ACC112 (cell line): ENCODE data around the gene POMT1.
A peak's percentile ranks its signal among the peaks of the same experiment; 100 is the strongest.
"Not testable (repeated sequence)": the region's sequence is repeated elsewhere in the genome, so short reads cannot be mapped to it uniquely, and the experiment has no call there.

Source experiments
- H2AFZ ChIP-seq: fragments of 200-600 bp; sonication (generic); one replicate; pipeline ENCODE4 v1.6.0; 2017; ENCODE audit warnings: antibody characterized with exemption, low read length; ENCODE audit not compliant: unreplicated experiment
- H3K27ac ChIP-seq: fragments of 200-600 bp; sonication (generic); 2 replicates; pipeline ENCODE4 v1.5.1; 2014; ENCODE audit warnings: low read depth, mild to moderate bottlenecking, antibody characterized with exemption, low read length, moderate library complexity
- H3K27me3 ChIP-seq: fragments of 200-600 bp; sonication (generic); 2 replicates; pipeline ENCODE4 v1.6.1; 2014; ENCODE audit warnings: mild to moderate bottlenecking, antibody characterized with exemption, low read length, moderate library complexity, mixed read lengths; ENCODE audit not compliant: insufficient read depth
- H3K36me3 ChIP-seq: fragments of 200-600 bp; sonication (generic); 2 replicates; pipeline ENCODE4 v1.6.1; 2016; ENCODE audit warnings: mild to moderate bottlenecking, antibody characterized with exemption, low read length, moderate library complexity, mixed read lengths; ENCODE audit not compliant: insufficient read depth
- H3K4me1 ChIP-seq: fragments of 200-600 bp; sonication (generic); one replicate; pipeline ENCODE4 v1.6.1; 2016; ENCODE audit warnings: low read length, mixed read lengths; ENCODE audit not compliant: insufficient read depth, unreplicated experiment, control insufficient read depth
- H3K4me3 ChIP-seq: fragments of 200-600 bp; sonication (generic); 2 replicates; pipeline ENCODE4 v1.5.1; 2014; ENCODE audit warnings: mild to moderate bottlenecking, low read depth, low read length
- H3K79me2 ChIP-seq: fragments of 200-600 bp; sonication (generic); one replicate; pipeline ENCODE4 v1.6.0; 2016; ENCODE audit warnings: low read length; ENCODE audit not compliant: control insufficient read depth, unreplicated experiment, insufficient read depth

Gene POMT1

DNA sequence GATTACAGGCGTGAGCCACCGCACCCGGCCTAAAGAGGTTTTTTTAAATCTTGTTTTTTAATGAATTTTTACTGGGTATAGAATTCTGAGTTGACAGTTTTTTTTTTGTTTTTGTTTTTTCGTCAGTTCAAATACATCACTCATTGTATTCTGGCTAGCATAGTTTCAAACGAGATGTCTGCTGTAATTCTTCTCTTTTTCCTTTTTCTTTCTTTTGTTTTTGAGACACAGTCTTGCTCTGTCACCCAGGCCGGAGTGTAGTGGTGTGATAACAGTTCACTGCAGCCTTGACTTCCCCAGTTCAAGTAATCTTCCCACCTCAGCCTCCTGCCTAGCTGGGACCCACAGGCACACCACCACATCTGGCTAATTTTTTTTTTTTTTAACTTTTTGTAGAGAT, 40.4 kb downstream of the POMT1 start:
- no peak overlapping the region for H2AFZ ChIP-seq
- H3K27ac ChIP-seq = no peak overlapping the region
- no peaks in the 10 kb centered on the region for H3K79me2 ChIP-seq
- no peak overlapping the region for H3K4me3 ChIP-seq
- no peaks in the 10 kb centered on the region for H3K36me3 ChIP-seq
- H3K4me1 ChIP-seq = no peaks in the 10 kb centered on the region
- H3K27me3 ChIP-seq = peaks cover 37% of the 10 kb centered on the region

DNA sequence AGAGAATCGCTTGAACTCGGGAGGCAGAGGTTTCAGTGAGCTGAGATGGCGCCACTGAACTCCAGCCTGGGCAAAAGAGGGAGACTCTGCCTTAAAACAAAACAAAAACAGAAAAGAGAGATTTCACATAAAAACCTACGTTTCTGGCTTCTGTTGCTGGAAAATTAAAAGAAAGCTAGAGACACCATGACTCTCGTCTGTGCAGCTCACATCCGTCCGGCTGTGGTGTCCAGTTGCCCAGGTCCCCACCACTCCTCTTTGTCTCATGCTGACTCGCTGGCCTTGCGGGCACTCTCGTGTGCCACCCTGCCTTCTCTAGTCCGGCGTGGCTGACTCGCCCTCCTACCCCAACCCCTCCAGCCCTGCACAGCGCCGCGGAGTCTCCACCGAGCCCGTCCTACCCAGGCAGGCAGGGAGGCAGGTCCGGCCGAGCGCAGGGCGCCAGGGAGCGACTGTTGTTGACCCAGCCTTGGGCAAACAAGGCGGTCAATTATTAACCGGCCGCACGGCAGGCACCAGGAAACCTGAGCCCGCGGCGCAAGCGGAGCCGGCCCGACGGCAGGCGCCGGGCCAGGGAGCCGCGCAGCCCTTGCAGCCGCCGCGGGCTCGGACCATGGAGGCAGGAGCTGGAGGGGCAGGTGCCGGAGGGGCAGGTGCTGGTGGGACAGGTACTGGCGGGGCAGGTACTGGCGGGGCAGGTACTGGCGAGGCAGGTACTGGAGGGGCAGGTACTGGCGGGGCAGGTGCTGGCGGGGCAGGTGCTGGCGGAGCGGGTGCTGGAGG, 42.5 kb downstream of the POMT1 start, which contains the start of gene PRRT1B:
PRRT1B (plus strand) TSS at position 521 of the 783 bp plus-strand sequence; CDS start at position 614, 93 bp downstream.
- H2AFZ ChIP-seq = no peak within 1 kb of the TSS
- no peaks in the 10 kb centered on the region for H3K36me3 ChIP-seq
- no peaks in the 10 kb centered on the region for H3K79me2 ChIP-seq
- H3K27ac ChIP-seq = no peak within 1 kb of the TSS
- H3K4me1 ChIP-seq = no peaks in the 10 kb centered on the region
- no peak within 1 kb of the TSS for H3K4me3 ChIP-seq
- H3K27me3 ChIP-seq = peaks cover 47% of the 10 kb centered on the region

GRCh38 chr9:131545786-131546335, 43.1 kb downstream of the POMT1 start:
- no peaks in the 10 kb centered on the region for H3K4me1 ChIP-seq
- H2AFZ ChIP-seq = no peak overlapping the region
- H3K4me3 ChIP-seq = no peak overlapping the region
- no peak overlapping the region for H3K27ac ChIP-seq
- no peaks in the 10 kb centered on the region for H3K36me3 ChIP-seq
- no peaks in the 10 kb centered on the region for H3K79me2 ChIP-seq
- peaks cover 47% of the 10 kb centered on the region for H3K27me3 ChIP-seq

DNA sequence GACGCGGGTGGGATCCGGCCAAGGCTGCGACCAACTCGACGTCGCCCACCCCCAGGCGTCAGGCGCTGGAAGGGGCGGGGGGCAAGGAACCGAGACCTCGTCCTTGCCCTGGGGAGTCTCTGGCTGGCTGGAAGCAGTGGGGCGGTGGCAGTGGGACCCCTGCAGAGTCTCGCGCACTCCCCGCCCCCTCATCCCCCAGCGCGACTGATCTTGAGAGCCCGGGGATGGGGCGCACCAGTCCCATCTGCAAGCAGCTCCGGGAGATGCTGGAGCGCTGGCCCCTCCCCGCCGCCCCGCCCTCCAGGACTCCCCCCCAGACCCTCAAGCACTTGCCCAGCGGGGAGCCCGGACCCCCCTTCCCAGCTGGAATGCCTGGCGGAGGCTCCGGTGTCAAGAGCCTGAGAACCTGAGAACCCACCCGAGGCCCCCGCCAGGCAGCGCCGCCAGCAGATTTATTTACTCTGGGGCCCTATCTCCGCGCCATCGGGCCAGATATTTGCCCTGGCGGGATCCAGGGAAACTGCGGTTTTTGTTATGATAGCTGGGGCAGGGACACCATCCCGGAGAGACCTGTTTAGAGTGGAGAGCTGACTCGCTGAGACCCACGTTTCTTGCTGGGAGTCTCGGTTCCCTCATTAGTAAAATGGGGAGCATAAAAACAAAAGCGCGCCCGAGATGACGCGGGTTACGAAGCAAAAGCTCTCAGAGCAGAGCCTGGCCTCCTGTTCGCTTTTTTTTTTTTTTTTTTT, 43.8 kb downstream of the POMT1 start:
- no peak overlapping the region for H3K27ac ChIP-seq
- peaks cover 47% of the 10 kb centered on the region for H3K27me3 ChIP-seq
- H3K4me3 ChIP-seq = peak overlapping the region; percentile 65
- H2AFZ ChIP-seq = peak overlapping the region; percentile 77
- H3K4me1 ChIP-seq = no peaks in the 10 kb centered on the region
- no peaks in the 10 kb centered on the region for H3K36me3 ChIP-seq
- no peaks in the 10 kb centered on the region for H3K79me2 ChIP-seq

- not testable (repeated sequence) for H3K27ac ChIP-seq, H3K79me2 ChIP-seq, H3K4me1 ChIP-seq, H3K36me3 ChIP-seq, H3K4me3 ChIP-seq, H2AFZ ChIP-seq
- H3K27me3 ChIP-seq = peaks cover 58% of the 10 kb centered on the region
These were observed 46.5 kb downstream of the POMT1 start for GRCh38 chr9:131549186-131549585.

- not testable (repeated sequence) for H2AFZ ChIP-seq, H3K36me3 ChIP-seq, H3K27ac ChIP-seq, H3K4me3 ChIP-seq, H3K79me2 ChIP-seq, H3K4me1 ChIP-seq
- peaks cover 59% of the 10 kb centered on the region for H3K27me3 ChIP-seq
These were observed 47.7 kb downstream of the POMT1 start for GRCh38 chr9:131550465-131550864.

DNA sequence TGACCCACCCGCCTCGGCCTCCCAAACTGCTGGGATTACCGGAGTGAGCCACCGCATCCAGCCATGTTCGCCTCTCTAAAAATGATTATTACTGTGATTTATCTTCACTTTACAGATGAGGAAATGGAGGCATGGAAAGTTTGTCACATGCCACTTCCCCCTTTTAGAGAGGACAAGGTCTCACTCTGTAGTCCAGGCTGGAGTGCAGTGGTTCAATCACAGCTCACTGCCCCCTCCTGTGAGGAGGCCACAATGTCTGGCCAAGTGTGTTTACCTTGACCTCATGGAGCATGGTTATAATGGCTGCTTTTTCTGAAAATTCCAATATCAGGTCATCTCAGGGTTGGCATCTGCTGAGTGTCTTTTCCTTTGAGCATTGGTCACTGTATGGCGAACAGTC, 49.3 kb downstream of the POMT1 start:
- Histone ChIP-seq H3K4me3 (no peak overlapping the region), H2AFZ (no peak overlapping the region), H3K27me3 (peaks cover 53% of the 10 kb centered on the region), H3K36me3 (no peaks in the 10 kb centered on the region), H3K79me2 (no peaks in the 10 kb centered on the region), H3K4me1 (no peaks in the 10 kb centered on the region), H3K27ac (no peak overlapping the region)

GRCh38 chr9:131554087-131554842, 51.5 kb downstream of the POMT1 start:
- Histone ChIP-seq H3K27me3 (peaks cover 35% of the 10 kb centered on the region), H2AFZ (no peak overlapping the region), H3K36me3 (no peaks in the 10 kb centered on the region), H3K79me2 (no peaks in the 10 kb centered on the region), H3K27ac (no peak overlapping the region), H3K4me1 (no peaks in the 10 kb centered on the region), H3K4me3 (no peak overlapping the region)

- no peak overlapping the region for H3K27ac ChIP-seq
- H2AFZ ChIP-seq = no peak overlapping the region
- H3K36me3 ChIP-seq = no peaks in the 10 kb centered on the region
- H3K79me2 ChIP-seq = no peaks in the 10 kb centered on the region
- H3K4me3 ChIP-seq = no peak overlapping the region
- no peaks in the 10 kb centered on the region for H3K4me1 ChIP-seq
- H3K27me3 ChIP-seq = peaks cover 35% of the 10 kb centered on the region
These were observed 52.2 kb downstream of the POMT1 start for GRCh38 chr9:131554843-131555351.
